GM18519 (cell line): ENCODE measurements around the gene CCNF.
A peak's percentile ranks its signal among the peaks of the same experiment; 100 is the strongest.
"Not testable (repeated sequence)": the region's sequence is repeated elsewhere in the genome, so short reads cannot be mapped to it uniquely, and the experiment has no call there.

Experiments used
- ATAC-seq: cut with Tn5 transposase; IDR thresholded peaks from one replicate; pipeline ENCODE4 v1.9.1; 2021; ENCODE audit warnings: mild to moderate bottlenecking, moderate library complexity; ENCODE audit not compliant: unreplicated experiment, low FRiP score

Gene CCNF

GRCh38 chr16:2470234-2470601, 41.0 kb downstream of the CCNF start:
- no peak for ATAC-seq

- ATAC-seq: no peak
Measured at GRCh38 chr16:2470603-2471015, 41.4 kb downstream of the CCNF start.

DNA sequence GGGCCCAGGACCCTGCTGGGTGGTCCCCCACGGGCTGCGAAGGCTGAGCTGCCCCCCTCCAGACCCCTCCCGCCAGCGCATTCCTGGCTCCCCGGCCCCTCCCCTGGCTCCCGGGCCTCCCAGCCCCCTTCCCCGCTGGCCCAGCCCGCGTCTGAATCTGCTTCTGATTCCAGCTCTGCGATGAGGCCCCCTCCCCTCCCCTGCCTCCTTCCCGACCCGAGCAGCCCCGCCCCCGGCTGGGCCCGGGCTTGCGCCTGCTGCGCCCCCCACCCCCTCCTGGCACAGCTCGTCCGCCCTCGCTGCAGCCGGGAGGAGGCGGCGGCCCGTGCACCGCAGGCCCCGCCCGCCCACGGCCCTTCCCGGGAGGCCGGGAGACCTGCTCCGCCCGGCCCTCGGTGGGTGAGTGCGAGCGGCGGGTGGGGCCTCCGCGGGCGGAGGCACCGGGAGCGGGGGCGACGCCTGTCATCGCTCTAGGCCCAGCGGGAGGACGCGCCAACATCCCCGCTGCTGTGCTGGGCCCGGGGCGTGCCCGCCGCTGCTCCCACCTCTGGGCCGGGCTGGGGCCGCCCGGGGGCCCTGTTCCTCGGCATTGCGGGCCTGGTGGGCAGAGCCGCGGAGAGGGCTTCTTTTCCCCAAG, 41.9 kb downstream of the CCNF start, which contains the start of gene NTN3:
NTN3 (plus strand) TSS at position 282 of the 637 bp plus-strand sequence. CDS start 405 bp downstream, outside the sequence.
- ATAC-seq: no peak

DNA sequence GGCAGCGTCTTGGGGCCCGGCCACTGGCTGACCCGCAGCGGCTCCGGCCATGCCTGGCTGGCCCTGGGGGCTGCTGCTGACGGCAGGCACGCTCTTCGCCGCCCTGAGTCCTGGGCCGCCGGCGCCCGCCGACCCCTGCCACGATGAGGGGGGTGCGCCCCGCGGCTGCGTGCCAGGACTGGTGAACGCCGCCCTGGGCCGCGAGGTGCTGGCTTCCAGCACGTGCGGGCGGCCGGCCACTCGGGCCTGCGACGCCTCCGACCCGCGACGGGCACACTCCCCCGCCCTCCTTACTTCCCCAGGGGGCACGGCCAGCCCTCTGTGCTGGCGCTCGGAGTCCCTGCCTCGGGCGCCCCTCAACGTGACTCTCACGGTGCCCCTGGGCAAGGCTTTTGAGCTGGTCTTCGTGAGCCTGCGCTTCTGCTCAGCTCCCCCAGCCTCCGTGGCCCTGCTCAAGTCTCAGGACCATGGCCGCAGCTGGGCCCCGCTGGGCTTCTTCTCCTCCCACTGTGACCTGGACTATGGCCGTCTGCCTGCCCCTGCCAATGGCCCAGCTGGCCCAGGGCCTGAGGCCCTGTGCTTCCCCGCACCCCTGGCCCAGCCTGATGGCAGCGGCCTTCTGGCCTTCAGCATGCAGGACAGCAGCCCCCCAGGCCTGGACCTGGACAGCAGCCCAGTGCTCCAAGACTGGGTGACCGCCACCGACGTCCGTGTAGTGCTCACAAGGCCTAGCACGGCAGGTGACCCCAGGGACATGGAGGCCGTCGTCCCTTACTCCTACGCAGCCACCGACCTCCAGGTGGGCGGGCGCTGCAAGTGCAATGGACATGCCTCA, 42.6 kb downstream of the CCNF start:
- ATAC-seq: no peak

GRCh38 chr16:2472488-2472864, 43.2 kb downstream of the CCNF start:
- ATAC-seq: no peak

- ATAC-seq: no peak
Measured at GRCh38 chr16:2472885-2473445, 43.7 kb downstream of the CCNF start.

DNA sequence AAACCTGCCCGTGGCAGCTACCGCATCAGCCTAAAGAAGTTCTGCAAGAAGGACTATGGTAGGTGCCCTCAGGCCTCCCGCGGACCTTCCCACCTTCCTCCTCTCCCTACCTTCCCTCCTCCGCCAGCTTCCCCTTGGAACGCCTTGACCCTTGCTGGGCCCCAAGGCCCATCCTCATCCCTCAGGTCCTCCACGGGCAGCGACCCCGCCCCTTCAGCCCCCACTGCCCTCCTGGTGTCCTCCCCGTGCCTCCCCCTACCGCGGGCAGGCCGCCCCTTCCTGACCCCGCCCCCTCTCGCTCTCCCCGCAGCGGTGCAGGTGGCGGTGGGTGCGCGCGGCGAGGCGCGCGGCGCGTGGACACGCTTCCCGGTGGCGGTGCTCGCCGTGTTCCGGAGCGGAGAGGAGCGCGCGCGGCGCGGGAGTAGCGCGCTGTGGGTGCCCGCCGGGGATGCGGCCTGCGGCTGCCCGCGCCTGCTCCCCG, 44.2 kb downstream of the CCNF start:
- ATAC-seq: no peak

DNA sequence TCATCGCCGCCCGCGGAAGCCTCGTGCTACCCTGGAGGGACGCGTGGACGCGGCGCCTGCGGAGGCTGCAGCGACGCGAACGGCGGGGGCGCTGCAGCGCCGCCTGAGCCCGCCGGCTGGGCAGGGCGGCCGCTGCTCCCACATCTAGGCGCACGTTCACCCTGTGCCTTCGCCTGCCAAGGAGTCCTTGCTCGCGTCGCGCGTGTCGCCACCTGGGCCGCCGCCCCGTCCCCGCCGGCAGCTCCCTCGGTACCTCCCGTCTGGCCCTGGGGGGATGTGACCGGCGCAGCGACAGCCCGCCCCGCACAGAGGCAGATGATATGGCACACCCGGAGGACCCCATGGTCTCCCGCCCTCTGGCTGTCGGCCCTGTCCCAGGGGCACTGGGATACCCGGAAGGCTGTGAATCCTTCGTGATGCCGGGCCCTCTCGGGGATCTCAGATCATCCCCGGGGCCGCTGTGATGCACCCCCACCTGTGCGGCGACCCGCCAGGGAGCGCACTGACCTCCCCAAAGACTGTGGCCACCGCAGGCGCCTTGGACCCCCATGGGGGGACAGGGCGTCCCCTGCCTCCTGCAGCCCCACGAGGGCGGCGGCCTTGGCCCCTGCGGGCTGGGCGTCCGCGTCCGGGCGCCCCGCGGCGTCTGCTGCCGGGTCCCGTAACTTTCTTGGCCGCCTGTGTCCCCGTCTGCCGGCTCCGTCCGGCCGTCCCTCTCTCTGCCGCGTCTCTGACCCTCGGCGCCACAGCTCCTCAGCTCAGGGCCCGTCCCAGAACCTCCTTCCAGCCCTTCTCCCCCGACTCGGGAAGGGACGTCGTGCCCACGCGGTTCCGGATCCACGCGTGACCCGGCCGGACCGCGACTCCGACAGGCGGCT, 45.0 kb downstream of the CCNF start:
- no peak for ATAC-seq

DNA sequence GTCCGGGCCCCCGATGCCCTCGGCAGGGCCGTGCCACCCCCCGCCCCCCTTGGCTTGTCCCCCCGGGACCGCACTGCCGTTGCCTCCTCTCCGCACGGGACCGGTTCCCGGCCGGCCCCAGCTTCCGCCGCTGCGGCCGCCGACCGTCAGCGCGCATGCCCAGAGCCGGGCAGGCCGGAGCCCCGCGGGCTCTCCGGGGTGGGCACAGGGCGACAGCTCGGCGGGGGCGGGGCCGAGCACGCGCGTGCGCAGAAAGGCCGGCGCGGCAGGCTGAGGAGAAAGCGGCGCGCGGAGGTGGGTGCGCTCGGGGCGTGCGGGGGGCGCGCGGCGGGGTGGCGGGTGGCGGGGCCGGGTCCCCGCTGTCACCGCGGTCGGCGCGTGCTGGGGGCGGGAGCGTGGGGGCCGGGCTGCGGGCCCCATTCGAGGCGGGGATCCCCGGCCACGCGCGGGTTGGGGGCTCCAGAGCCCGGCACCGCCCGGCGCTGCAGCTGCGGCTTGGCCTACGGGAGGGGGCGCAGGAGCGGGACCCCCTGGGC, 45.7 kb downstream of the CCNF start, which contains the start of gene TBC1D24:
TBC1D24 (plus strand) TSS at position 251 of the 536 bp plus-strand sequence. CDS start 21,022 bp downstream, outside the sequence.
- peak; percentile 37 for ATAC-seq

DNA sequence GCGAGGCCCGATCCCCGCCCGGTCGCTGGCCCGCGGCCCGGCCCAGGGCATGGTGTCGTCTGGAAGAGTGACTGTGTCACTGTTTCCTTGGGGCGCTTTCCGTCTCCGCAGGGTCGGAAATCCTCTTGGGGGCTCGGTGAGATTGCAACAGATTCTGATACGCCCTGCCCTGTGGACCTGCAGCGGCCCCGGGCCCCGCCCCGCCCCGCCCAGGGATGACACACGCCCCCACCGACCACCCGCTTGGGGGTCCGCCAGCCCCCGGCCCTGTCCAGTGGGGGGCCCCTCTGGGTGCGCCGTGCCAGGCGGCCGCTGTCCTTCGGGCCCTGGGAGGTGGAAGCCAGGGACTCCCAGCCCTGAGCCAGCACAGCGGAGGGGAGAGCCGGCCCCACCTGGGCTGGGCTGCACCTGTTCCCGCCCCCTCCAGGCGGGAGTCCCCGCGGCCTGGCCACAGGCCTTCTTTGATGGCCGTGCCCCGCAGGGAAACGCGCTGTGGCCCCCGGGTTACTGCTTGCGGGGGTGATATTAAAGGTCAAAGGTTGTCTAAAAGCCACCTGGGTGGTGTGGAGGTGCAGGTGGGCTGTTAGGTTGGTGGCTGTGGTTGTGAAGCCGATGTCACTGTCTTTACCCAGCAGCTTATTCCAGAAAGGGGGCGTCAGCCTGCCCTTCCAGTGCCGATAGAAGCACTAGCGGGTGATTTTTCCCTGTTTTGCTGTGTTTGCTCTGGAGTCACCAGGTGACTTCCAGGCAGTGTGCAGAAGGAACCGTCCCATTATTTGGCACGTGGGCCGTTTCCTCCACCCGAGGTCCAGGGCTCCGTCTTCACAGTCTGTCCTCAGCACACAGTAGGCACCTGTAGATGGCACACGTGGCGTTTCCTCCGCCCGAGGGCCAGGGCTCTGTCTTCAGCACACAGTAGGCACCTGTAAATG, 46.4 kb downstream of the CCNF start:
- no peak for ATAC-seq

DNA sequence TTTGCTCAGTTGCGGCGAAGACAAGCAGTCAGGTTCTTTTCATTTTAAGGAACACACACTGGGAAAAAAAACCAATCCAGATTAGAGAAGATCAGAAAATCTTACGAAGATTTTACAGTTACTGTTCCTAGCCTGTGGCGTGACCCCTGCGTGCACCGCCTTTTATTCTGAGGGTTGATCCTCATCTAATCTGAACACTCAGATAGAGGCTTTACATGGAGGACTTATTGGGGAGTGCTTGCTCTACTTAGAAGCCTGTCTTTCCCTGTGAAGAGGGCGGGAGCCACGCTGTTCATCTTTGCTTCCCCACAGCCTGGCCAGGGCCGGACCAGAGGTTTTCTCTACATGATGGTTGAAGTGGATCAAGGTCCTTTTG, 47.1 kb downstream of the CCNF start:
- ATAC-seq: no peak

DNA sequence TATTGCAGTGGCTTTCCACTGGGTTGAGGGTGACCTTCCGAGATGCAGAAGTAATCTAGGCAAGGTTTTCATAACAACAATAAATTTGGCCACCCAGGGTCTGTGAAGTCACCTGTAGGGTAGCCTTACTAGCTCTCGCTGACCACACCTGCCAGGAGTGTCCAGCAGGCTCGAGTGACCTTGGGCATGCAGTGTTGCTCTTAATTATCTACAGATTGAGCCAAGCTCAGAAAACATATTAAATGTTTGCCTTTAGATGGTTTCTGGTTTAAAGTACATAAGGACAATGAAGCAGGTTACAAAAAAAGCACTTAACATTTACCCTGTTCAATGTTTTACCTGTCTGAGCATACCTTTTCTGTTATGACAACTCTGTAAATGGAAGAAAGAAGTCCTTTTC, 47.5 kb downstream of the CCNF start:
- no peak for ATAC-seq

GRCh38 chr16:2477327-2477726, 48.1 kb downstream of the CCNF start:
- no peak for ATAC-seq

DNA sequence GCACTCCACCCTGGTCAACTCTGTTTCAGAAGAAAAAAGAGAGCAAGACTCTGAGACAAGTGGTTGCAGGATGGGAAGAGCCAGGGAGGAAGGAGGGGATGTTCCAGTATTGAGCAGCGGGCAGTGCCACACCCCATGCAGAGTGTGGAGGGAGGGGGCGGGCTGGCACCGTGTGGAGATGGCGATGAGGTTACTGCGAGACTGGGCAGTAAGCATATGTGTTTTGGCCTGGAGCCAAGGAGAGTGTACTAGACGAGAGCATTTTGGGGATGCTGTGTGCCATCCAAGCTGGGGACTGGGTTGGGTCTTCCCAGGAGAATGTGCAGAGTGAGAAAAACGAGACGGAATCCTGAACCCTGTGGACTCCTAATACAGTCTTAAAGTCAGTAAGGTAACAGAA, 49.0 kb downstream of the CCNF start:
- no peak for ATAC-seq

DNA sequence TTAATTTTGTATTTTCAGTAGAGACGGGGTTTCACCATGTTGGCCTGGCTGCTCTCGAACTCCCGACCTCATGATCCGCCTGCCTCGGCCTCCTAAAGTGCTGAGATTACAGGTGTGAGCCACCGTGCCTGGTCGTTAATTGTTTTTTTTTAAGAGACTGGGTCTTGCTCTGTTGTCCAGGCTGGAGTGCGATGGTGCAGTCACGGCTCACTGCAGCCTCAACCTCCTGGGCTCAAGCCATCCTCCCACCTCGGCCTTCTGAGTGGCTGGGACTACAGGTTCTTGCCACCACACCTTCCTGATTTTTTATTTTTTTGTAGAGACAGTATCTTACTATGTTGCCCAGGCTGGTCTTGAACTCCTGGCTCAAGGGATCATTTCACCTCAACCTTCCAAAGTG, 50.7 kb downstream of the CCNF start:
- ATAC-seq: not testable (repeated sequence)

DNA sequence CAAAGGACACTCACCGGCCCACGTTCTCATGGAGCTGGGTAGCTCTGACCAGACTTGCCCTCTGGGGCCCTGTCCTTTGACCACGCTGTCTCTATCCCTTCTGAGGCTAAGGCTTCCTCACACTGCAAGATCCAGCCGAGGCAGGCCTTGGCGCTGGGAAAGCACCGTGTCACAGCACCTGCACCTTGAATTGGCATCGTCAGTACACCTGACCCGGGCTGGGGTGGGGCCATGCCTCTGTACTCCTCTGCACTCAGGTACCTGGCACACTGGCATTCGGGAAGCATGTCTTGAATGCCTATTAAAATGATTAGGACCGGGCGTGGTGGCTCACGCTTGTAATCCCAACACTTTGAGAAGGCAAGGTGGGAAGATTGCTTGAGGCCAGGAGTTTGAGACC, 51.7 kb downstream of the CCNF start:
- no peak for ATAC-seq

DNA sequence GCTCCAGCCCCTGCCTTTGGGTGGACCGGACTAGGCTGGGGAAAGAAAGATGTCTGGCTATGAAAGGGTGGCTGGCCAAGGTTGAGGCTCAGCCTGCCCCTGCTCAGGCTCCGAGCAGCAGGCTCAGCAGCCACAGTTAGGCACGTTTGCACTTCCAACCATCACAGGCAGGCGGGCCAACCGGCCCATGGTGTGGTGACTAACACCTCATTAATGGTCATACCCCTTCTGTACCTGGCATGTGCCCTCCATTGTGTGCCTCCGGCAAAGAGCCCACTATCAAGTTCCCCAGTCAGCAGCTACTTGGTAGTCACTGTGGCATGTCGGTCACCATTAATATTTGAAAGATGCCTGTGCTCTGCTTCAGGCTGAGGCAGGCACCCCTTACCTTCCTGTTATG, 52.4 kb downstream of the CCNF start:
- no peak for ATAC-seq

DNA sequence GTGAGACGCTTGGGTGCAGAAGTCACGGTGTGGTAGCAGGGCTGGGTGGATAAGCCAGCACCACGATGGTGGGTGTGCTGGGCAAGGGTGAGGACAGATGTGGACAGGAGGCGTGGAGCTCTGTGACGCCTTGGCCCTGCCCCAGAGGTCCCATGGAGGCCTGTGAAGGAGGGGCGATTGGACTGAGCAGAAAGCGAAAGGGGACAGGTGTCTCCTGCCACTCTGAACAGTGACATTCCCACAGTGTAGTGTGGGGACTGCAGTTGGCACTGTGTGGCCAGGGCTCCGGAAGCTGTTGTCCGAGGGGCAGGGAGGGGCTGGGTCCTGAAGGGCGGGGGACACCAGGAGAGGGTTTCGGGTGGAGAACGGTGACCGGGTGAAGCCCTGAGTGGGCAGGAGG, 53.0 kb downstream of the CCNF start:
- ATAC-seq: no peak
